Measurements from ENCODE around the gene KLHDC7B.

DNA sequence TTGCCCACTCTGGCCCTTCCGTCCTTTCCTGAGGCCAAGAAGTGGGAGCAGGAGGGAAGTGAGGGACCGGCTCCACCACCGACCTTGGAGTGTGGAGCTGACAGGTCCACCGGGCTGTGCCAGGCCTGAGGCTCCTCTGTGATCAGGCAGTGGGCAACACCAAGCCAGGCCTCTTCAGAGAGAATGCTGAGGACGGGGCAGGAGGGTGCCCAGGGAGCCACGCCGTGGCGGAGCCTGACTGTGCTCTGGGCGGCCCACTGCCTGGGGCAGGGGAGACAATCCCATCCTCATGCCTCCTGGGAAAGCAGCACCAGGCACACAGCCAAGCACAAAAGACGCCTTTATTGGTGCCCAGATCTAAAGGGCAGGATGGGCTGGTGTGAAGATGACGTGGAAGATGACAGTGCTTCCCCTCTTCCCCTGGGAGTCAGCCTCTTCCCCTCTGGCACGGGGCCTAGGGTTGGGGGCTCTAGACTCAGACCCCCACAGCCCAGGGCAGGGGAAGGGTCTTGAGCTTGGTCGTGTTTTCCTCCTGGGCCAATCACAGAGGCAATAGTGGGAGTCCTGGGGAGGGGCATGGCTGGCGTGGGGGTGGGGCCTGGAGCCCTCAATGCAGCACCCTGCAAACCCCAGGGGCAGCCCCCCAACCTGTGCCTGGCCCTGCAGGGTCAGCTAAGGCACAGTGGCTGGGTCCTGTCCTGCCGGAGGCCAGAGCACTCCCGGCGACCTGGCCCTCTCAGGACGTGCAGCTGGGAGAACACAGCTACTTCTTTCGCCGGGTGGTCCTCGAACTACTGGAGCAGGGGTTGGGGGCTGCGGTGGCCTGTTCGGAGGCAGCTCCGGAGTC lies 42.8 kb upstream of the KLHDC7B start:
- no peak for TF ChIP-seq SUZ12 (IDR thresholded peaks at IDR 0.05; ENCODE audit: extremely low read depth, insufficient read depth, insufficient read length)
- no peak for TF ChIP-seq ZNF274 (IDR thresholded peaks at IDR 0.05; ENCODE audit: low read depth, low read length)
- no peak for TF ChIP-seq YY1 (IDR thresholded peaks at IDR 0.05; ENCODE audit: insufficient read depth, insufficient read length)
